Stimulated activated effector memory CD8-positive, alpha-beta T cell treated with anti-CD3 and anti-CD28 coated beads, Interleukin-12 subunit alpha, Interleukin-12 subunit beta, amount 100 ng/mL, for 72 hours (primary cell): ENCODE data around the gene ONECUT2.
"Not testable (repeated sequence)": the region's sequence is repeated elsewhere in the genome, so short reads cannot be mapped to it uniquely, and the experiment has no call there.

Experiments
- ATAC-seq: fragments of 150-1000 bp; cut with Tn5 transposase; 2 replicates; pipeline ENCODE4 v1.10.0; 2021
- DNase-seq, 2 donors: peaks; one replicate each; pipeline ENCODE4 v3.0.0; 2021 to 2022; ENCODE audit warnings: low spot score in 2 of 2
- H3K27ac Mint-ChIP-seq: one replicate; pipeline ENCODE4 v1.8.0; 2022; ENCODE audit warnings: mild to moderate bottlenecking, mixed read lengths
- H3K36me3 Mint-ChIP-seq: one replicate; pipeline ENCODE4 v1.8.0; 2022; ENCODE audit warnings: mild to moderate bottlenecking, mixed read lengths
- H3K4me1 Mint-ChIP-seq: one replicate; pipeline ENCODE4 v1.8.0; 2022; ENCODE audit warnings: mixed read lengths
- H3K4me3 Mint-ChIP-seq: one replicate; pipeline ENCODE4 v1.8.0; 2022; ENCODE audit warnings: mild to moderate bottlenecking, mixed read lengths
- H3K9me3 Mint-ChIP-seq: one replicate; pipeline ENCODE4 v1.8.0; 2022; ENCODE audit warnings: mixed read lengths

ONECUT2 gene

DNA sequence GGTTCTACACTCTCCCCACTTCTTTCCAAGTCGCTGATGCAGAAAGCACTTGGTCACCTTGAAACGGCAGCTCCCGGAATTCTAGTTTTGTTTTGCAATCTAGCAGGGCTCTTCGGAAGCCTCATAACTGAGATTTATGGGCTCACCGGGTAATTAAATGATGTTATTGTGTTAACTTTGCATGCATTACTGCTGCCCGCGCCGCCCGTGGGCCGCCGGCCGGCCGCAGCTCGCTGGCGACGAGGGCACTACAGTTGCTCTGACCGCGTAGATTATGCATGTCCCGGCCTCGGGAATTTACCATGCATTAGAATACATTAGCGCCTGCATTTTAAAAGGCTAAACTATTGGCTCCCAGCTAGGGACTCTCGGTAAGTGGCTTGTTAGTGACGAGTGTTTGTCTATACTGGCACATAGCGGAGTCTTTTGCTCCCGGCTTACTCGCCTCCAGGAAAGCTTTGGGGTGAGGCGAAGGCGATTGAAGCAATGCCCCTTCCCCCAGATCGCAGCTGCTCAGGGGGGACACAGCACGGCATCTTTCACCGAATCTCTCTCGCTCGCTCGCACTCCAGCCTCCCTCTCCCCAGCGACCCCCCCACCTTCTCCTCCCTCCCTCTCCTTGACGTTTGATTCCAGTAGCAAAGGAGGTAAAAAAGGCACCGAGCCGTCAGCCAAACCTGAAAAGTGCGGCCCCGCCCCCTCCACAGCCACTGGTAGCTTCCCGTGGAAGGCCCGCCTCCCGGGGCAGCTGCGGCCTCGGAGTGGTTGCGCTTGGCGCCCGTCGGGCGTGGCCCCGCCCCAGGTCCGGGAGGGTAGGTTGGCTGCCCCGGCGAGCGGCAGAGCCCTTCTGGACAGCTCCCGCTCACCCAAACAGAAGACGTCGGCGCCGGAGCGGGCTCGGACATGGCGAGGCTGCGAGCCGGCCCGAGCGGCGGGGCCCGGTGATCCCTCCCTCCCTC, at the start of gene ONECUT2:
Gene ONECUT2, plus strand, starts transcription at position 839 of the 959 bp plus-strand sequence. CDS start 343 bp downstream, outside the sequence.
- H3K36me3 Mint-ChIP-seq, result peaks cover 20% of the 10 kb centered on the region
- H3K27ac Mint-ChIP-seq, result peak within 1 kb of the TSS; percentile 60
- H3K4me1 Mint-ChIP-seq, result peaks cover 43% of the 10 kb centered on the region
- peak within 1 kb of the TSS; percentile 51 for H3K4me3 Mint-ChIP-seq
- DNase-seq, result peak in 1 of 2 donors; percentile 68
- peak; percentile 79 for ATAC-seq
- peaks cover 11% of the 10 kb centered on the region for H3K9me3 Mint-ChIP-seq

DNA sequence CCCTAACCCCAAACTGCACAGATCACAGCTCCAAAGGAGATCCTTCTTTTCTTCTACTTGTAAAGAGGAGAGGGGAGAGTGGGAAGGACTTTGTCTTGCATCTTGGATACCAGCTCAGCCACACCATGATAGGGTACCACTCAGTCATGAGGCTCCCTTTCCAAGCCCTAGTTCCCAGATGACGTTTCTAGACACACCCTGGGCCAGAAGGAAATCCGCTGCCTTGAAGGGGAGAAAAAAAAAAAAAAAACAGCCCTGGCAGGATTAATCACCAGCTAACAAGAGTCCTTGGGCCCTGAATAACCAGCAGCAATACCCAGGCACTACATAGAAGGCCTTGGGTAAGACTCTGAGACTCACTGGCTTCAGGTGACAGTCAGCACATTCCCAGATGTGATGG, 45.9 kb upstream of the ONECUT2 start:
- DNase-seq (no peak), ATAC-seq (no peak)
- Mint-ChIP-seq H3K36me3 (no peaks in the 10 kb centered on the region), H3K4me3 (no peak overlapping the region), H3K4me1 (no peaks in the 10 kb centered on the region), H3K27ac (no peak overlapping the region), H3K9me3 (peaks cover 3% of the 10 kb centered on the region)

DNA sequence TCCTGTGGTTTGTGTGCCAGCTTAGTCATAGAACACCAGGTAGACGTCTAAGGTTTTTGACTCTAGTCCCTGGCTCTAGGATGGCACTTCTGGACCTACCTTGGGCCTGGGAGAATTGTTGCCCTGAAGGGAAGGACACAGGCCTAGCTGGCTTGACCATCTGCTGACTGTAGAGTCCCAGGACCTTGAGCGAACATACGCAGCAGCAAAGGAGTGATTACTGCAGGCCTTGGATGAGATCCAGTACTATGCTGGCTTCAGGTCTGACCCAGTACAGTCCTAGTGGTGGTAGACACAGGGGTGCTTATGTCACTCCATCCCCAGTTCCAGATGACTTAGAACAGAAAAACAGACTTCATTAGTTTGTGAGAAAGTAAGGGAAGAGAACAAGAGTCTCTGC, 45.1 kb upstream of the ONECUT2 start:
- ATAC-seq (no peak), DNase-seq (no peak)
- Mint-ChIP-seq H3K4me3 (no peak overlapping the region), H3K27ac (no peak overlapping the region), H3K4me1 (no peaks in the 10 kb centered on the region), H3K36me3 (no peaks in the 10 kb centered on the region), H3K9me3 (peaks cover 3% of the 10 kb centered on the region)

DNA sequence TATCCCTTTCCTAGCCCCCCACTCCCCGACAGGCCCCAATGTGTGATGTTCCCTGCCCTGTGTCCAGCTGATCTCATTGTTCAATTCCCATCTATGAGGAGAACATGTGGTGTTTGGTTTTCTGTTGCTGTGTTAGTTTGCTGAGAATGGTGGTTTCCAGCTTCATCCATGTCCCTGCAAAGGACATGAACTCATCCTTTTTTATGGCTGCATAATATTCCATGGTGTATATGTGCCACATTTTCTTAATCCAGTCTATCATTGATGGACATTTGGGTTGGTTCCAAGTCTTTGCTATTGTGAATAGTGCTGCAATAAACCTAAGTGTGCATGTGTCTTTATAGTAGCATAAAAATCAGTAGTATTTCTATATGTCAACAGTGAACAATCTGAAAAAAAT, 40.4 kb upstream of the ONECUT2 start:
- H3K4me1 Mint-ChIP-seq, ATAC-seq, H3K4me3 Mint-ChIP-seq, H3K27ac Mint-ChIP-seq, H3K9me3 Mint-ChIP-seq, DNase-seq, H3K36me3 Mint-ChIP-seq: not testable (repeated sequence)

DNA sequence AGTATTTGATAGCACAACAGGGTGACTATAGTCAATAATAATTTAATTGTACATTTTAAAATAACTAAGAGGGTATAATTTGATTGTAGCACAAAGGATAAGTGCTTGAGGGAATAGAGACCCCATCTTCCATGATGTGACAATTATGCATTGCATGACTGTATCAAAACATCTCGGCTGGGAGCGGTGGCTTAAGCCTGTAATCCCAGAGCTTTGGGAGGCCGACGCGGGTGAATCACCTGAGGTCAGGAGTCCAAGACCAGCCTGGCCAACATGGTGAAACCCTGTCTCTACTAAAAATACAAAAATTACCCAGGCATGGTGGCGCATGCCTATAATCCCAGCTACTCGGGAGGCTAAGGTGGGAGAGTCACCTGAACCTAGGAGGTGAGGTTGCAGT, 38.3 kb upstream of the ONECUT2 start:
- not testable (repeated sequence) for H3K4me1 Mint-ChIP-seq, H3K27ac Mint-ChIP-seq, ATAC-seq, H3K36me3 Mint-ChIP-seq, H3K9me3 Mint-ChIP-seq, H3K4me3 Mint-ChIP-seq, DNase-seq

DNA sequence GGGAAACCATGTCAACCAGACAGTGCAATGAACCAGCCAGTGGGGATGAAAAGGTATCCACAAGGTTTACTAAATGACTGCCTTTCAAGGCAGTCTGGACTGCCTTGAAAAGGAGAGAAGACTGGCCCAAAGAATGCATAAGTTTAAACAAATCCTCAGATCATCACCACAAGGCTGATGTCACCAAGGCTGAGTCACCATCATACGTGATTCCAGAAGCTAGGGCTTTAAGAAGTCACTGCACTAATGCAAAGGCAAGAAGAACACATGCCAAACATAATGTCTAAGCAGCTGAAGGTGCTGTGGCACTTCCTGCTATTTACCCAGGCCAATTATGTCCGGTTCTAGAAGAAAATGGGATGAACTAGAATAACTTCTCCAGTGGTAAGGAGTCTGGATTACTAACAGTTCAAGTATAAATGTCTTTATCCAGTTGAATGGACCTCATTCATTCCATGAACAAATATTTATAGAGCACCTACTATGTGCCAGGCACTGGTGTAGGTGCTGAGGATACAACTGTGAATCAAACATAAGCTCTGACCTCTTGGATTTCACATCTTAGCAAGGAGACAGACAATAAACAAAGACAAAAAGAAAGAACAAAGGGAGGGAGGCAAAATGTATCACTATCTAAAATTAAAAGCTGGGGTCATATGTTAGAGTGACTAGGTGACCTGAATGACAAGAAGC, 37.6 kb upstream of the ONECUT2 start:
- H3K4me3 Mint-ChIP-seq, result no peak overlapping the region
- H3K36me3 Mint-ChIP-seq, result no peaks in the 10 kb centered on the region
- DNase-seq, result no peak

DNA sequence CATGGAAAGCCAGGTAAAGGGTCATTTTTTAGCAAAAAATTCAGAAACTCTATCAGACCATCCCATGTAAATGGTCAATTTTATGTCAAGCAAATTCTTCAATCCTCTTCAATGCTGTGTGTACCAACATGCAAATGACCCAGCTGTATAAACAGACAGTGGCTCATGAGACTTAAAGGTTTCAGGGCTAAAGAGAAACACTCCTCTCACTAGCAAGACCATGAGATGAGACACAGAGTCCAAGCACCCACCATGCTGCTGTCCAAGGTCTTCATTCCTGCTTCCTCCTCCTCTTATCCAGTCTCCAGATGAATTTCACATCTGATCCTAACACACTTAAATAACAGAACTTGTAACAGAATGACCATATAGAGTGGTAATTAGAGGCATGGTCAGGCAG, 30.8 kb upstream of the ONECUT2 start:
- Mint-ChIP-seq H3K36me3 (no peaks in the 10 kb centered on the region), H3K27ac (no peak overlapping the region), H3K4me1 (no peaks in the 10 kb centered on the region), H3K9me3 (peaks cover 4% of the 10 kb centered on the region), H3K4me3 (no peak overlapping the region)
- DNase-seq (no peak), ATAC-seq (no peak)

More for the DNA sequence above, 37.6 kb upstream of the ONECUT2 start:
- Mint-ChIP-seq H3K27ac (no peak overlapping the region), H3K4me1 (no peaks in the 10 kb centered on the region), H3K9me3 (peaks cover 9% of the 10 kb centered on the region)
- ATAC-seq, result peak; percentile 24

DNA sequence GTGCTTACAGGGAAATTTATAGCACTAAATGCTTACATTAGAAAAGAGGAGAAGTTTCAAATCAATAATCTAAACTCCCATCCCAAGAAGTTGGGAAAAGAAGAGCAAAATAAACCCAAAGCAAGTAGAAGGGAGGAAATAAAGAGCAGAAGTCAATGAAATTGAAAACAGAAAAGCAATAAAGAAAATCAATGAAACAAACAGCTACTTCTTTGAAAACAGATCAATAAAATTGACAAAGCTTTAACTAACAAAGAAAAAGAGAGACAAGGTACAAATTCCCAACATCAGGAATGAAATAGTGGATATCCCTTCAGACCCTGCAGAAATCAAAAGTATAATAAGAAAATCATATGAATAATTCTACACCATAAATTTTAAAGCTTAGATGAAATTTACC, 25.5 kb upstream of the ONECUT2 start:
- no peak overlapping the region for H3K27ac Mint-ChIP-seq
- H3K4me3 Mint-ChIP-seq, result no peak overlapping the region
- ATAC-seq (no peak), DNase-seq (no peak)
- H3K4me1 Mint-ChIP-seq, result no peaks in the 10 kb centered on the region
- peaks cover 7% of the 10 kb centered on the region for H3K9me3 Mint-ChIP-seq
- H3K36me3 Mint-ChIP-seq, result no peaks in the 10 kb centered on the region

DNA sequence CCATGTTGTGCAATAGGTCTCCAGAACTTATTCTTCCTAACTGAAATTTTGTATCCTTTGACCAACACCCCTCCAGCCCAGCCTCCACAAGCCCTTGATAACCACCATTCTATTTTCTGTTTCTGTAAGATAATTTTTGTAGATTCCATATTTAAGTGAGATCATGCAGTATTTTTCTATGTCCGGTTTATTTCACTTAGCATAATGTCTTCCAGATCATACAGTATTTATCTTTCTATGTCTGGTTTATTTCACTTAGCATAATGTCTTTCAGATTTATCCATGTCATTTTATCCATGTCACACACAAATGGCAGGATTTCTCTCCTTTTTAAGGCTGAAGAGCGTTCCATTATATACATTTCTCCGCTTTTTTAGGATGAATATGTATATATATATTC, 24.4 kb upstream of the ONECUT2 start:
- H3K27ac Mint-ChIP-seq, result no peak overlapping the region
- H3K36me3 Mint-ChIP-seq, result no peaks in the 10 kb centered on the region
- H3K9me3 Mint-ChIP-seq, result peaks cover 7% of the 10 kb centered on the region

DNA sequence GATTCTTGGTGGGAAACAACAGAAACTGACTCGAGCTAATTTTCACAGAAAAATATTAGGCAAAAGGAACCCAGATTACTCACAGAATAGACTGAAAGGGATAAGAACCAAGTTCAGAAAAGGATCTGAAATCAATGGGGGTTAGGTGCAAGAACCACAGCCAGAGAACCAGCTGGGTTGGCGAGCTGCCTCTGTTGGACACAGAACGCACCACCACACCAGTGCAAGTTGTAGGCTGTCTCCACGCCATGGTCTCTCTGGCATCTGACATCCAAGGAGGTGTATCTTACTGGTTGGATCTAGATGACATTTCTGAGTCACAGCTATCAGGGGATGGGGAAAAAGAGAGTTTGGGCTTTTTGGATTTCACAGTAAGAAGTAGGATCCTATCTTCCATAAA, 18.6 kb upstream of the ONECUT2 start:
- ATAC-seq (no peak), DNase-seq (no peak)
- Mint-ChIP-seq H3K27ac (no peak overlapping the region), H3K4me1 (no peaks in the 10 kb centered on the region), H3K4me3 (no peak overlapping the region), H3K36me3 (no peaks in the 10 kb centered on the region), H3K9me3 (no peaks in the 10 kb centered on the region)

More for the DNA sequence above, 24.4 kb upstream of the ONECUT2 start:
- DNase-seq, result no peak
- ATAC-seq, result no peak
- H3K4me1 Mint-ChIP-seq, result no peaks in the 10 kb centered on the region
- H3K4me3 Mint-ChIP-seq, result no peak overlapping the region

DNA sequence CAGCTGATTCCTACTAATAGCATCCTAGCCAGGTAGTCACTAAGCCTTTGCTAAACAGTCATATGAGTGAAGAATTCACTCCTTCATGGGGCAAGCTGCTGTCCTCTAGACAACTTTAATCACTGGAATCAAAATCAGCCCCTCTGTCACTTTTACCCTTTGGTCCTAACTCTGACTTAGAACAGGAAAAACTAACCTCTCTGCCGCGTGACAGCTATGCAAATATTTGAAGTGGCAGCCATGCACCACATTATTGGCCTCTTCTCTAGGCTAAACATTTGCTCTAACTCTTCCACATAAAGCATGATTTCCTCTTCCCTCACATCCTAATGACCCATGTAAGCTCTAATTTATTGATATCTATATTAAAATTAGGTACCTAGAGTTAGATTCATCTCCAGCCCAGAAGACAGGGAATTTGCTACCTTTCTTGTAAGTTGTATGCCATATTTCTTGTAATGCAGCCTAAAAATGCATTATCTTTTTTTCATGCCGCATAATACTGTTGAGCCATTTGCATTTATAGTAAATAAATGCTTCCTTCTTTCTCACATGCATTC, 12.8 kb upstream of the ONECUT2 start:
- H3K9me3 Mint-ChIP-seq, result no peaks in the 10 kb centered on the region
- H3K36me3 Mint-ChIP-seq, result no peaks in the 10 kb centered on the region
- DNase-seq, result no peak
- no peaks in the 10 kb centered on the region for H3K4me1 Mint-ChIP-seq
- no peak overlapping the region for H3K4me3 Mint-ChIP-seq
- no peak for ATAC-seq
- no peak overlapping the region for H3K27ac Mint-ChIP-seq

DNA sequence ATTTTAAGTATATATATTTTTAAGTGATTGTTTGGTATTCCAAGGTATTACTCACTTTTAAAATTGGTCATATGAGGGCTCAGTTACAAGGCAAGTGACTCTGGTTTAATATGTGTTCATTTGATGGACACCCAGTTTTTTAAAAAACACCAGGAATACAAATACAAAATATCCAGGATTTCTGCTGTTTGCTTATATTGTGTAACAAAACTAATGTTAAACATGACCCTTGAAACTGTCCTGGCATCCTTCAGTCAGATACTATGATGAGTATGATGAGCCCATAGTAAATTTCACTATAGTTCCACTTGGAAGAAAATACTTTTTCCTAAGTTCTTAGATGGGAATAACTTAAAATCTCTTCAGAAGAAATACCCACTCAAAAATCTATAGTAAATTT, 11.4 kb upstream of the ONECUT2 start:
- no peak for ATAC-seq
- Mint-ChIP-seq H3K4me1 (no peaks in the 10 kb centered on the region), H3K27ac (no peak overlapping the region), H3K36me3 (no peaks in the 10 kb centered on the region), H3K4me3 (no peak overlapping the region), H3K9me3 (no peaks in the 10 kb centered on the region)
- DNase-seq, result no peak

DNA sequence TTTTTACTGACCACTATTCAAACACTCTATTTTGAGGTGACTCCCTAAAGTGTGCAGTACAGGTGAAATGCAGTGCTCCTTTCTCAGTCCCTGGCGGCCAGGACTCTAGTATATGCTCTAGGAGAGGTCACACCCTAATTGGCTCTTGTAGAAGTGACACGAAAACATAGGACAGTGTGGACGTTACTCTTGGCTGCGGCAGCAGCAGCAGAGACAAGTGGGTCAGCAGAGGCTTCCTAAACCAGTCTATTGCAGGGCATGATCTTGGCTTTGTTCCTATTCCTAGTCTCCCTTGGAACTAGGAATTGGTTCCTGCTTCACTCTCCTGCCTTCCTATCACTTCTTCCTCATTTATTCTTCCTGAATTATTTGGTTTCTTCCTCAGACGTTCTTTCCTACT, 10.1 kb upstream of the ONECUT2 start:
- Mint-ChIP-seq H3K9me3 (no peaks in the 10 kb centered on the region), H3K36me3 (peaks cover 6% of the 10 kb centered on the region), H3K27ac (no peak overlapping the region), H3K4me3 (no peak overlapping the region), H3K4me1 (no peaks in the 10 kb centered on the region)
- ATAC-seq (no peak), DNase-seq (no peak)

DNA sequence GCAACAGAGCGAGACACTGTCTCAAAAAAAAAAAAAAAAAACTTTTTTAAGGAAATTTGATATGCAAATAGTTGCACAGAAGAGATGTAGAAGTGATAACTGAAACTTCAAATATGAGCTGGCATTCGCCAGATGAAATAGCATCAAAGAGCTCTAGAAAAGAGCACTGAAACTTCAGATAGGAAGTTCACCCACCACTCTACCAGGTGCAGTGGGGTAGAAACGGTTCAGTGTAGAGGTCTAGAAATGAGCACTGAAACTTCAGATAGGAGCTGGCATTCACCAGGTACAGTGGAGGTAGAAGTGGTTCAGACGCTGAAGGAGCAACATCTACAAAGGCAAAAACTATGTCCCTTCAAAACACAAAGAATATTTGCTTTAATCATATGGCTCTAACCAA, 9.0 kb upstream of the ONECUT2 start:
- H3K36me3 Mint-ChIP-seq, result peaks cover 6% of the 10 kb centered on the region
- H3K4me1 Mint-ChIP-seq, result no peaks in the 10 kb centered on the region
- DNase-seq, result no peak
- H3K27ac Mint-ChIP-seq, result no peak overlapping the region
- no peak overlapping the region for H3K4me3 Mint-ChIP-seq
- no peak for ATAC-seq
- H3K9me3 Mint-ChIP-seq, result no peaks in the 10 kb centered on the region

DNA sequence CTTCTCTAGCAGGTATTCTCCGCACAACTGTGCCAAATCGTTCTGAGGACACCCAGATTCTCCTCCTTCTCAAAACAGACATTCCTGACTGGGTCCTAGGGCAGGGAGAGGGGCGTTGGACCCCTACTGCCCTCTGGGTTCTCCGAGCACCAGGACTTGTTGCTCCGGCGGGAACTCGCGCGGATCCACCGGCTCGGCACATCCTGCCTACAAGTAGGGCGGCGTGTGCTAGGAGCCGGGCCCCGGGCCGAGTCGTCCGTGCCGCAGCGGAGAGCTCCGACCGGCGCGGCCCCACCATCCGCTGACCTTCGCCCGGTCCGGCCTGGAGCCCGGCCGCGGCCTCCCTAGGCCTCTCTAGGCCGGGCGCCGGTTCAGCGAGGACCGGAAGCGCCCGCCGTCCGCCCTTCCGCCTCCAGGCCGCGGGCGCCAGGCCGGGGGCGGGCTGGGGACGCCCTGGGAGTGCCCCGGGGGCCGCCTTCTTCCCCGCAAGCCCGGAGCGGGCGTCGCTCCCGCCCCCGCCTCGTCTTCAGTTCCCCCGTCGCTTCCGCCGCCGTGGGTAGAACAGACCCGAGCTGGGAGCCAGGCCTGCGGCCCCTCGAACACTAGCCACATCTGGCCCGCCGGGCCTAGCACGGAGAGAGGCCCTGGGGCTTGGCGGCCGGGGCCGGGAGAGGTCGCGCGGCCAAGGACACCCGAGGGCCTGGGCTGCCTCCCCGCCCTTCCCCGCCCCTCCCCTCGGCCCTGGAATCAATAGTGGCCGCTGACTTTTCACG, 7.6 kb upstream of the ONECUT2 start:
- Mint-ChIP-seq H3K4me1 (no peaks in the 10 kb centered on the region), H3K4me3 (no peak overlapping the region), H3K27ac (no peak overlapping the region), H3K9me3 (peaks cover 6% of the 10 kb centered on the region), H3K36me3 (peaks cover 6% of the 10 kb centered on the region)
- no peak for DNase-seq
- peak; percentile 19 for ATAC-seq
